GM18519 (cell line): ENCODE results near the gene TEKTIP1.
"Not testable (repeated sequence)": the region's sequence is repeated elsewhere in the genome, so short reads cannot be mapped to it uniquely, and the experiment has no call there.

Experiments
- ATAC-seq: cut with Tn5 transposase; IDR thresholded peaks from one replicate; pipeline ENCODE4 v1.9.1; 2021; ENCODE audit warnings: mild to moderate bottlenecking, moderate library complexity; ENCODE audit not compliant: unreplicated experiment, low FRiP score

TEKTIP1 gene

DNA sequence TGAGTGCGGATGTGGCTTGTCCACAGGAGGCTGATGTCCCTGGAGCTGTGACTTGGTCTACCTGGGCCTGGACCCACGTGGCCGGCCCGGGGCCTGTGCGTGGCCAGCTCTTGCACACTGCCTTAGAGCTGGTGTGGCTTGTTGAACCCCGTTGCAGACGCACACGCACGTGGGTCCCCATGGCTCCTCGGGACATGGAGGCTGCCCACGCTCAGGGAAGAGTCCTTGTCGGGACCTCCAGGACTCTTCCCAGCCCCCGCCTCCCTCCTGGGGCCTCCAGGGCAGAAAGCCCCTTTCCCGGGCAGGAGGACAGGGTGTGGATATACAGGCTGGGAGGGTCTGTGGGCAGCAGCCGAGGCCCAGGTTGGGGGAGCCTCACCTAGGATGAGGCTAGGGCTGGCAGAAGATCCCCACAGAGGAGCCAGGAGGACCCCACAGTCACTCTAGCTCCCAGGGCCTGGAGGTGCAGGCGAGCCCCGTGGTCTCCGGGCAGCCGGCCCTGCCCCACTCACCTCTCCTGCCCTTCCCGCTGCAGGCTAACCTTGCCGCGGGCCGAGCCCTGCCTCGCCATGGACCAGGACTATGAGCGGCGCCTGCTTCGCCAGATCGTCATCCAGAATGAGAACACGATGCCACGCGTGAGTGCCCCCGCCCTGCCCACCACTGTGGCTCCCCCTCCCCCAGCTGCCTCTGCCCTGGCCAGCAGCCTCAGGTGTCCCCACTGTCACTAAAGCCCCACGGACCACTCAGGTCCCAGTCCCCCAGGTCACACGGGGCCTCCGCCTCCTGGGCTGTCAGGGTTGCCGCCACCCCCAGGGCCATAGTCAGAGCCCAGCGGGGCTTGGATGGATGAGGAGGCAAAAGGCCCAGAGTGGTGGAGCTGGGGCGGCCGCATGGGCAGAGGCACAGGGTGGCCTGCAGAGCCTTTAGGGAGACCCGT lies 16.3 kb upstream of the TEKTIP1 start:
- no peak for ATAC-seq

- ATAC-seq: no peak
Observed at GRCh38 chr19:3523361-3524077, 15.5 kb upstream of the TEKTIP1 start.

GRCh38 chr19:3524078-3524842 lies 14.7 kb upstream of the TEKTIP1 start:
- ATAC-seq: no peak

DNA sequence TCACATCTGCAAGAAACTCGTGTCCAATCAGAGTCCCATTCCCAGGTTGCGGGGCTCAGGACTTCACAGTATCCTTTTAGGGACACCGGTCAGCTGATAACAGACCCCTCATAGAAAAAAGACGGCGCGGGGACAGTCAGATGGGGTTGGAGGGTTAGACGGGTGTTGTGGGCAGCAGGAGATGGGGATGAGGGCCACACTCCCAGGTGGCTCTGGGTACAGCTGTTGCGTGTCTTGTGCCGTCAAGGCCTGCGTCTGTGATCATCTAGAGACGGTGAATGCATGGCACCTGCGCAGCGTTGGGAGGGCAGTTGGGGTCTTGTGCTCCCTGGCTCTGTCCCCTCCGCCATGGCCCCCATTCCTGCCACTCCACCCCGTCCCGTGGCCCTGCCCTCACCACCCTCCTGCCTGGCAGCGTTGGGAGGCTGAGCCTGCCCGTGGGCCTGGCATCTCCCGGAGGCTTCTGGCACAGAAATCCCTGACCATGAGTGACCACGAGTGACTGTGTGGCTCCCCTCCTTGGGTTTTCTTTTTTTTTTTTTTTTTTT lies 14.0 kb upstream of the TEKTIP1 start:
- no peak for ATAC-seq

DNA sequence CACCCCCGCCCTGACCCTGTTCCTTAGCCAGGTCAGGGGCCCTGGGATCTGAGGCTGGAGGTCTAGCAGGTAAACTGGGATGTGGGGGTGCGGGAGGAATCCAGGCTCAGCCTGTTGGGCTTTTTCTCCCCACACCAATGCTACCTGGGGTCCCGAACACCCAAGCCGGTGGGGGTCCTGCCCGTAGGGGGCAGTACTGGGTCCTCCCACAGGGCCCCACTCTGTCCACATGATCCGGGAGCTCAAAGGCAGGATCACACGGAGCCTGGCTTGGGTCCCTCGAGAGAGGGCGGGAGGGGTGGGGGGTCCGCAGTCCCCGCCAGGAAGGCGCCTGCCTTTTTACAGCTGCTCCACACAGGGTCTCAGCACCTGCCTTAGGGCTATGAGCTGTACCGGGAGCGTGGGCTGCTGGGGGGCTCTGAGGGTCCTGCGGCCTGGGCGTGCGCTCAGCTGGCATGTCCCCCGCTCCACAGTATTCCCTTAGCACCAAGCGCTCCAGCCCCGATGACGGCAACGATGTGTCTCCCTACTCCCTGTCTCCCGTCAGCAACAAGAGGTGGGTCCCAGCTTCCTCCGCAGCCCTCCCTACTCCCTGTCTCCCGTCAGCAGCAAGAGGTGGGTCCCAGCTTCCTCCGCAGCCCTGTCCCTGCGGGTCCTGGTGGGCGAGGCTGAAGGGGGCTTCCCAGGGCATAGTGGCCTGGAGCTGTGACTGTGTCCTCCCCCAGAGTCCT lies 12.3 kb upstream of the TEKTIP1 start:
- ATAC-seq: no peak

DNA sequence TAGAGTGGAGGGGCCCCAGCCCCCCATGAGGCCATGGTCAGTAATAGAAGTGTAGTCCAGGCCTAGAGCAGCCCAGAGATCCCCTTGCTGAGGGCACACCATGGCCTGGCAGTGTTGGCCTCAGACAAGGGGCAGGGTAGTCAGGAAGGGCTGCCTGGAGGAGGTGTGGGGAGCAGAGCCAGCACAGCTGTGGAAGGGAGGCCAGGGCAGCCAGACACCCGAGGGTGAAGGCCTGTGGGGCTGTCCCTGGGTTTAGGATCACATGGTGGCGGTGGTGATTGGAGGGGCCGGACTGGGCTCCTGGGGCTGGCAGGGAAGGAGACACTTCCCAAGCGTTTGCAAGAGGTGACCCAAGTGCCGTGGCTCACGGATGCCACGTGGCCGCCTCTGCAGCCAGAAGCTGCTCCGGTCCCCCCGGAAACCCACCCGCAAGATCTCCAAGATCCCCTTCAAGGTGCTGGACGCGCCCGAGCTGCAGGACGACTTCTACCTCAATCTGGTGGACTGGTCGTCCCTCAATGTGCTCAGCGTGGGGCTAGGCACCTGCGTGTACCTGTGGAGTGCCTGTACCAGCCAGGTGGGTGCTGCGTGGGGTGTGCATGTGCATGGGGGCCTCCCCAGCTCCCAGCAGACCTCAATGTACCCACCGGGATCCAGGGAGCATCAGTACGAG lies 11.6 kb upstream of the TEKTIP1 start:
- ATAC-seq: no peak

DNA sequence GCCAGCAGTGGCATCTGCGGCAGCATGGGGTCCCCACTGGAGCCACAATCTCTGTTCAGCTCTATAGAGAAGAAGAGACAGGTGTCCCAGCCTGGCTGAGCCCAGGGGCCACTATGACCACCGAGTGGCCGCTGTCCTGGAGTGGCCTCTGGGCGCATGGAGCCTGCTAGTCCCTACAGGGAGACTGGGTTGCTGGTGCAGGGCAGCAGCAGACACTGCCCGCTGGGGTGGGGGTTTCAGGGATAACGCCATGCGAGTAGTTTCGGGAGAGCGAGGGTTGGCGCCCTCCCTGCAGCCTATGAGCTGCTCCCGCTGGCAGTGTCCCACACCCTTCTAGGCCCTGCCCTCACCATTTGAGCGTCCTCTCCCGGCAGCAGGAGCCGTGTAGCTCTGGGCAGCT lies 10.9 kb upstream of the TEKTIP1 start:
- no peak for ATAC-seq

- no peak for ATAC-seq
Observed at GRCh38 chr19:3528539-3529211, 10.3 kb upstream of the TEKTIP1 start.

GRCh38 chr19:3529299-3529698 lies 9.7 kb upstream of the TEKTIP1 start:
- not testable (repeated sequence) for ATAC-seq

GRCh38 chr19:3530389-3530788 lies 8.6 kb upstream of the TEKTIP1 start:
- ATAC-seq: no peak

DNA sequence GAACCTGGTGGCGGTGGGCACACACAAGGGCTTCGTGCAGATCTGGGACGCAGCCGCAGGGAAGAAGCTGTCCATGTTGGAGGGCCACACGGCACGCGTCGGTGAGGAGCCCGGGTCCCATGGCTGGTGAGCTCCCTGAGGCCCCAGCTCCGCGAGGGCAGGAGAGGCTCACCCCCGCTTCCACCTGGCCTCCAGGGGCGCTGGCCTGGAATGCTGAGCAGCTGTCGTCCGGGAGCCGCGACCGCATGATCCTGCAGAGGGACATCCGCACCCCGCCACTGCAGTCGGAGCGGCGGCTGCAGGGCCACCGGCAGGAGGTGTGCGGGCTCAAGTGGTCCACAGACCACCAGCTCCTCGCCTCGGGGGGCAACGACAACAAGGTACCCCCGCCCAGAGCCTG lies 7.3 kb upstream of the TEKTIP1 start:
- no peak for ATAC-seq

DNA sequence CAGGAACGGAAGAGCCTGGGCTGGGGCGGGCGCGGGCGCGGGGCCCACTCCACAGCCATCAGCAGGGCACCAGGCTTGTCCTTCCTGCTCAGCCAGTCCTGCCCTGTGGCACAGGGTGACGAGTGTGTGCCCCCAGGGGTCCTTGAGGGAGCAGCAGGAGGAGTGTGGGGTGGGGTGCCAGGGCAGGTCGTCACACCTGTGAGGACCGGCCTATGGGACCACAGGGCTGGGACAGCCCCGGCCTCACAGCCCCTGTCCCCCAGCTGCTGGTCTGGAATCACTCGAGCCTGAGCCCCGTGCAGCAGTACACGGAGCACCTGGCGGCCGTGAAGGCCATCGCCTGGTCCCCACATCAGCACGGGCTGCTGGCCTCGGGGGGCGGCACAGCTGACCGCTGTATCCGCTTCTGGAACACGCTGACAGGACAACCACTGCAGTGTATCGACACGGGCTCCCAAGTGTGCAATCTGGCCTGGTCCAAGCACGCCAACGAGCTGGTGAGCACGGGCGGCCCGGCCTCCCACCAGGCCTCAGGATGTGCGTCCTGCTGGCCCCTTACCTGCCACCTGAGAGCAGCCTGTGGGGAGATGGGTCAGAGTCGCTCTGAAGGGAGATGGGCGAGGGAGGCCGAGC lies 6.7 kb upstream of the TEKTIP1 start:
- no peak for ATAC-seq

GRCh38 chr19:3533033-3533432 lies 5.9 kb upstream of the TEKTIP1 start:
- no peak for ATAC-seq

GRCh38 chr19:3533563-3534216 lies 5.3 kb upstream of the TEKTIP1 start:
- no peak for ATAC-seq

DNA sequence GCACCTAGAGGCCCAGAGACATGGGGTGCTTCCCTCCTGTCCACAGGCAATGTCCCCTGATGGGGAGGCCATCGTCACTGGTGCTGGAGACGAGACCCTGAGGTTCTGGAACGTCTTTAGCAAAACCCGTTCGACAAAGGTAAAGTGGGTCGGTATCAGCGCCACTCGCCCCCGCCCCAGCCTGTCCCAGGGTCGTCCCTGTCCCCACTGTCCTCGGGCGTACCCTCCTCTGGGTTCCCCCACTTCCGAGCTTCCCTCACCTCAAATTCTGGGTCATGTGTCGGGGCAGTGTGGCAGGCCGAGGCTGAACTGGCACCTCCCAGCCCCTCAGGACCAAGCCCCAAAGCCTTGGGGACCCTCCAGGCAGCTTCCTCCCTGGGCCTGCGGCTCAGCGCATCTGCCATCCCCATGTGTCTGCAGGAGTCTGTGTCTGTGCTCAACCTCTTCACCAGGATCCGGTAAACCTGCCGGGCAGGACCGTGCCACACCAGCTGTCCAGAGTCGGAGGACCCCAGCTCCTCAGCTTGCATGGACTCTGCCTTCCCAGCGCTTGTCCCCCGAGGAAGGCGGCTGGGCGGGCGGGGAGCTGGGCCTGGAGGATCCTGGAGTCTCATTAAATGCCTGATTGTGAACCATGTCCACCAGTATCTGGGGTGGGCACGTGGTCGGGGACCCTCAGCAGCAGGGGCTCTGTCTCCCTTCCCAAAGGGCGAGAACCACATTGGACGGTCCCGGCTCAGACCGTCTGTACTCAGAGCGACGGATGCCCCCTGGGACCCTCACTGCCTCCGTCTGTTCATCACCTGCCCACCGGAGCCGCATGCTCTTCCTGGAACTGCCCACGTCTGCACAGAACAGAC lies 4.4 kb upstream of the TEKTIP1 start:
- ATAC-seq: no peak

GRCh38 chr19:3535235-3535535 lies 3.8 kb upstream of the TEKTIP1 start:
- ATAC-seq: no peak

GRCh38 chr19:3535563-3535965 lies 3.4 kb upstream of the TEKTIP1 start:
- ATAC-seq: no peak
